ENCODE results near the gene ADRA2B.
A peak's percentile ranks its signal among the peaks of the same experiment; 100 is the strongest.
"Not testable (repeated sequence)": the region's sequence is repeated elsewhere in the genome, so short reads cannot be mapped to it uniquely, and the experiment has no call there.

The ADRA2B gene

DNA sequence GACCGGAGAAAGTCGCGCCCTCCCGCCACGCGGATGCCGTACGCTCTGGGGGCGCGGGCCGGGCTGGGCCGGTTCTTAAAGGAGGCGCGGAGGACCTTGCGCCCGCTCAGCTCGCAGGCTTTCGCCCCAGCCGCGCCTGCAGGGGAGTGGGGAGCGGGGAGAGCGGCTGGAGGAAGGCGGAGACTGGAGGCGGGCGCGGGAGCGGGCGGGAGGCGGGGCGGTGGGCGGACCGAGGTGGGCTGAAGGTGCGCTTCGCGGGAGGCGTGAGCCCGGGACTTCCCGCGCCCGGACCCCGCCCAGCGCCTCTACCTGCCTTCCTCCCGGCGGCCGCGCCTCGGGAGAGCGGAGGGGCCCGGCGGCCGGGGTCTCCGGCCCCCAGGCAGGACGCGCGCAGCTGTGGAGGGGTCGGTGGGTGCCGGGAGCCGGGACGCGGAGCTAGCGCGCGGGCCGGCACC is at the start of gene ADRA2B:
TSS of gene ADRA2B (minus strand) at position 148 of the 455 bp plus-strand sequence. CDS start 422 bp downstream, outside the sequence.
- no peak for TF ChIP-seq JUND (IDR thresholded peaks at IDR 0.05; ENCODE audit: low read depth)
- in situ Hi-C loops (cut with HindIII; ENCODE audit: low pct_unique_long_range_greater_than_20kb, low sequenced_read_pairs): no loop called here
- peak; percentile 80 to 88 for DNase-seq (ENCODE audit: low read depth in 1 of 2, low spot score in 1 of 2)

DNA sequence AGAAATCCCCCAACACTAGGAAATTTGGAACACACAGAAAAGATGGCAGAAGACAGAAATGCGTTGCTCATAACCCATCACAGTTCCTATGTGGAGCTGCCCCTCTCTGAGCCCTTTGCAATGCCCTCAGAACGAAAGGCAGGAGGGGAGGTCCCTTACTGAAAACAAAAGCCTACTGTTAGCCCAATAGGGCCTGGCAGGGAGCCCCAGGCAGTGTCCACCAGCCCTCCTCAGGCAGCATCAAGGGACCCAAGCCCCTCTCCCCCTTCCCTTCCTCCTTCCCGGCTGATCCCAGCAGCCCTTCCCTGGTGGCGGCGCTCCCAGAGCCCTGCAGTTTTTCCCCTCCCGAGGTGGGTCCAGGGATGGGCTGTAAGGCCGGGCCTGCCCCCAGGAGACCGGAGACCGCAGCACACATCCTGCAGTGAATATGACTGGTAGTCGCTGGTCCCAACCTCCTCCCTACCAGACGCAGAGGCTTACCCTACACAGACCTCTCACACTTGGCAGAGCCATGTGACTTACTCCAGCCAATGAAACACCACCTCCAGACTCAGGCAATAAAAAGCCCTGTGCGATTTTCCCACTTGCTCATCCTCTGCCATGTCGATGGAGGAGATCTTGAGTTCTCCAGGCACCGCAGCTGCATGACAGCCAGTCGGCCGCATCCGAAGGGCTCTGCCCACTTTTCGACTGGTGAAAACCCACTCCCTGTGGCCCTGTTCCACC is 48.3 kb upstream of the ADRA2B start:
- in situ Hi-C loops (cut with HindIII; ENCODE audit: low pct_unique_long_range_greater_than_20kb, low sequenced_read_pairs): no loop called here
- no peak for TF ChIP-seq JUND (IDR thresholded peaks at IDR 0.05; ENCODE audit: low read depth)
- DNase-seq (ENCODE audit: low read depth in 1 of 2, low spot score in 1 of 2): no peak

DNA sequence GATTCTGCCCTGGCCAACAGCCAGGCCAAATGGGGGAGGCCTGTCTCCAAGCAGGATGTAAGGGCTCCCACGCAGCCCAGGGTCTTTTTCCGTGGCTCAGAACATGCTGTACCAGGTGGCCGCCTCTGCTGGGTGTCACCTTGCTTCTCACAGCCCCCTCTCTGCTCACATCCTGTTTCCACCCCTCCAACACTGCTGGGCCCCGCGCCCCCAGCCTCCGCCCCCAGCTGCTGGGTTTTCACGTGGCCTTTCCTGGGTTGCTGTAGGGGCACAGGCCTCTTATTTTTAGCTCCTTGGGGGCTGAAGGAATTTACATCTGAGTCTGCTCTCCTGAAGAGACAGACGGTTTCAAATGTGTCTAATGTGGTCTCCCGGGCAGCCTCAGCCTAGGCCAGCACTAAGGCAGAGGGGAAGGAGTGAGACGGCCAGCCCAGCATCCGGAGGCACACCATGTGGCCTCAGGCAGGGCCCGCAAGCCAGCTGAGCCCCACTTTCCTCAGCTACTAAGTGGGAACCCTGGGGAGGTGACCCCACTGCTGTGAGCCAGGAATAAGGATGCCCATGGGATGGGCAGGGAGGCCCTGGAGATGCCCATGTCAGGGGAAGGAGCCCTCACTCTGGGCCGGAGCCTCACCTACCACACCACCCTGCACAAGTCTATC is 47.5 kb upstream of the ADRA2B start:
- no peak for TF ChIP-seq JUND (IDR thresholded peaks at IDR 0.05; ENCODE audit: low read depth)
- in situ Hi-C loops (cut with HindIII; ENCODE audit: low pct_unique_long_range_greater_than_20kb, low sequenced_read_pairs): no loop called here
- DNase-seq (ENCODE audit: low read depth in 1 of 2, low spot score in 1 of 2): no peak

DNA sequence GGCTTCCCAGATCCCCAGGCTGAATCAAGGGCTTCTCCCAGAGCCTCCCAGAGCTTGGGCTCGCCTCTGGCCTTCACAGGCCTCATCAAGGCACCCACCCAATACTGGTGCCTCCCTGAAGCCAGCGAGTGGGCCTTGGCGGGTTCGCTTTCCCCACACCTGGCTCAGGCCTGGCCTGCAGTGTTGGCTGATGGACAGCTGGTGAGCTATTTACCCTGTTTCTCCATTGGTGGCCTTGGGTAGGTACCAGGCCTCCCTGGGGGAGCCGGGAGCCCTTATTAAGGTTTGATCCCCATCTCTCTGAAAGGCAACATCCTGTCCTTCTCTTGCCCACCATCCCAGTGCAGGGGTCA is 47.0 kb upstream of the ADRA2B start:
- in situ Hi-C loops (cut with HindIII; ENCODE audit: low pct_unique_long_range_greater_than_20kb, low sequenced_read_pairs): no loop called here
- DNase-seq (ENCODE audit: low read depth in 1 of 2, low spot score in 1 of 2): no peak
- TF ChIP-seq JUND (IDR thresholded peaks at IDR 0.05; ENCODE audit: low read depth): no peak

DNA sequence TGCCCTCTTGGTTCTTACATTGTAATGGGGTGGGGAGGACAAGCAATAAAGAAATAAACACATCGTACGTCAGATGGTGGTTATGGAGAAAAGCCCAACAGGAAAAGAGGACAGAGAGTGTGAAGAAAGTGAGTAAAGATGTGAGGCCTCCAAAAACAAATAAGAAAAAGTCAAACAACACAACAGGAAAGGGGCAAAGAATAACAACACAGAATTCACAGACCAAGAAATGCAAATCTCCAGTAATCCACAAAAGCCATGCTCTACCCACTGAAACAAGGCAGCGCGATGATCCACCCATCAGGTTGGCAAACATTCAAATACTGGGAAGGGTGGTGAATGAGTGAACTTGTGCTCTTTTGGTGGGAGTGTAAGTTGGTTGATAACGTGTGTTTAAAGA is 45.5 kb upstream of the ADRA2B start:
- no peak for TF ChIP-seq JUND (IDR thresholded peaks at IDR 0.05; ENCODE audit: low read depth)
- no peak for DNase-seq (ENCODE audit: low read depth in 1 of 2, low spot score in 1 of 2)
- in situ Hi-C loops (cut with HindIII; ENCODE audit: low pct_unique_long_range_greater_than_20kb, low sequenced_read_pairs): no loop called here

DNA sequence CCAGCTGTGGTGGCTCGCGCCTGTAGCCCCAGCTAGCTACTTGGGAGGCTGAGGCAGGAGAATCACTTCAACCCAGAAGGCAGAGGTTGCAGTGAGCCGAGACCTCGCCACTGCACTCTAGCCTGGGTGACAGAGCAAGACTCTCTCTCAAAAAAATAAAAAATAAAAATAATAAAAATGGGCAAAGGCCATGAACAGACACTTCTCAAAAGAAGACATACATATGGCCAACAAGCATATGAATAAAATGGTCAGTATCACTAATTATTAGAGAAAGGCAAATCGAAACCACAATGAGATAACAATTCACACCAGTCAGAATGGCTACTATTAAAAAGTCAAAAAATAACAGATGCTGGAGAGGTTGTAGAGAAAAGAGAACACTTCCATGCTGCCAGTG is 44.0 kb upstream of the ADRA2B start:
- DNase-seq (ENCODE audit: low read depth in 1 of 2, low spot score in 1 of 2); in situ Hi-C loops (cut with HindIII; ENCODE audit: low pct_unique_long_range_greater_than_20kb, low sequenced_read_pairs): not testable (repeated sequence)

DNA sequence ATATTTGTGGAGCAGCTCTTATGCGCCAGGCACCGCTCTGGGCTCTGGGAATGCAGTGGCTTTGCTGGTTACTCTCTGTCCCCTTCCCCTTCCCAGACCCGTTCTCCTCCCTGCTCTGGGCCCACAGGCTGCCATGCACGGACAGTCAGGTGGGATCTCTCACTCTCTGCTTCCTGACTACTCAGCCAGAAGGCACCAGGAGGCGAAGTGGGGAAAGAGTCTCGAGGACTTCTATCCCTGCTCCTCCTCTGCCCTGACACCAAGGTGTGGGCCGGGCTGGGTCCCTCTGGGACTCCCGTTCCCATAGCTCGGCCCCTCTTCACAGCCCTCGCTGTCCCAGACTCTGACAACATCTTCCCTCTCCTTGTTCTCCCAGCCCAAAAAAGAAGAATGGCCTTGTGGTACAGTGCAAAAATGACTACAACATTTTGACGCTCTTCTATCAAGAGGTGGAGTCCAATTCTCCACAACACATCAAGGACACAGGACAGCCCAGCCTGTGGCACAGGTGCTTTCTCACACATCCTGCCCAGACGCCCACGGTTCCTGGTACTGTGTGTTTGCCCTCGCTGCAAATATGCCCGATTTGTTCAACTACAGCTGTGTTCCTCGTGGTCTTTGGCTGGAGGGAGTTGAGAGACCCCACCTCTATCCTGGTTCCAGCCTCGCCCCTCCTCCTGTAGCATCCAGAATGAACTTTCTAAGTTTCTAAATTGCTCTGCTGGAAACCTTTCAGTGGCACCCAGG is 42.9 kb upstream of the ADRA2B start:
- no peak for DNase-seq (ENCODE audit: low read depth in 1 of 2, low spot score in 1 of 2)
- TF ChIP-seq JUND (IDR thresholded peaks at IDR 0.05; ENCODE audit: low read depth): no peak
- in situ Hi-C loops (cut with HindIII; ENCODE audit: low pct_unique_long_range_greater_than_20kb, low sequenced_read_pairs): no loop called here

DNA sequence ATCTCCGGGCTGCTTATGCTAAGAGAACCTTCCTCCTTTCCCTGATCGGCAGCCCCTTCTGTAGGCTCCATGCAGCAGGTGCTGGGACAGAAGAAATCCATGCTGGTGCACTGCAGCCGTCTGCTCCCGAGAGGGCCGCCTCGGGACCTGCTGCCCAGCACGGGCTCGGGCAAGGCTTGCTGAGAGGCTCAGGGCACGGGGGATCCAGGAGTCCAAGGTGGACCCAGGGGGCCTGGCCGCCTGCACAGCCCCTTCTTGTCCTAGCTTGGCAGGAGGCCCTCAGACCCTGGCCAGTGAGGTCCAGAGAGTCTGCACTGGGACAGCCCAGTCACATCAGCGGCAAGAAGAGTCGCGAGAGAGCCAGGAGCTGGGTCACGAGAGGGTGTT is 42.2 kb upstream of the ADRA2B start:
- in situ Hi-C loops (cut with HindIII; ENCODE audit: low pct_unique_long_range_greater_than_20kb, low sequenced_read_pairs): no loop called here
- DNase-seq (ENCODE audit: low read depth in 1 of 2, low spot score in 1 of 2): no peak
- no peak for TF ChIP-seq JUND (IDR thresholded peaks at IDR 0.05; ENCODE audit: low read depth)

DNA sequence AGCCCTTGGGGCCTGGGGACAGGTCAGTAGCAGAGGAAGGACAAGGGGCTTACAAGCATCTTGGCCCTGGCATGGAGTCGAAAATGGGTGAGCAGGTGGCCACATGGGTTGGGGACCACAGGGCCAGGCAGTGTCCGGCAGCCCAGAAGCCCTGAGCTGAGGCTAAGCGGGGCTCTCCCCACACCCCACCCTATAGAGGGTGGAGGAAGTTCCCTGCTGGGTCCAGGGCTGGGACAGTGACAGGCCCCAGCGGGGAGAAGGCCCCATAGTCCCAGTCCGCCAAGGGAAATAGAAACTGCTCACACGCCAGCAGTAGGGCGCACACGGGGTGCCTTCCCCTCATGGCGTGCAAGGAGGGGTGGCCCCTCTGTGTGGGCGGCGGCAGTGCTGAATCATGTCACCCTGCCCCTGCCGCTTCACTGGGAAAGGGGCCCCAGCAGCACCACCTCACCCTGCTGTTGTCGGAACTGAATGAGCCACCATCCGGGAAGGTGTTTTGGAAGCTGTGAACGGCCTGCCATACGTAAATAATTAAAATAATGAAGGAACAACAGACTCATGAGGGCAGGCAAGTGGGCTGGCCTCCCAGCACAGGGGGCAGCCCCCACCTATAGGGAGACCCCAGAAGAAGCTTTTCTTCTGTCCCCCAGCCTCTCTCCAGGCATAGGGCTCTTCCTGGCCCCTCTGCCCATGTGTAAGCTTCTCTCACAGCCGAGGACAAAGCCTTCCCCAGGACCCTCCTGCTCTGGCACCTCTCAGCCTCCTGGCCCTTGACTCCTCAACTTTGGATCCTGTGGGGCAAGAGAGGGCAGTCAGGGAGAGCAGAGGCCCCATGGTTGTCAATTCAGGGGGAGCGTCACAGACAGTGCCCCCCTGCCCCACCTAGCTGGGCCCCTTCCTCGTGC is 41.5 kb upstream of the ADRA2B start:
- in situ Hi-C loops (cut with HindIII; ENCODE audit: low pct_unique_long_range_greater_than_20kb, low sequenced_read_pairs): no loop called here
- TF ChIP-seq JUND (IDR thresholded peaks at IDR 0.05; ENCODE audit: low read depth): no peak
- DNase-seq (ENCODE audit: low read depth in 1 of 2, low spot score in 1 of 2): no peak

DNA sequence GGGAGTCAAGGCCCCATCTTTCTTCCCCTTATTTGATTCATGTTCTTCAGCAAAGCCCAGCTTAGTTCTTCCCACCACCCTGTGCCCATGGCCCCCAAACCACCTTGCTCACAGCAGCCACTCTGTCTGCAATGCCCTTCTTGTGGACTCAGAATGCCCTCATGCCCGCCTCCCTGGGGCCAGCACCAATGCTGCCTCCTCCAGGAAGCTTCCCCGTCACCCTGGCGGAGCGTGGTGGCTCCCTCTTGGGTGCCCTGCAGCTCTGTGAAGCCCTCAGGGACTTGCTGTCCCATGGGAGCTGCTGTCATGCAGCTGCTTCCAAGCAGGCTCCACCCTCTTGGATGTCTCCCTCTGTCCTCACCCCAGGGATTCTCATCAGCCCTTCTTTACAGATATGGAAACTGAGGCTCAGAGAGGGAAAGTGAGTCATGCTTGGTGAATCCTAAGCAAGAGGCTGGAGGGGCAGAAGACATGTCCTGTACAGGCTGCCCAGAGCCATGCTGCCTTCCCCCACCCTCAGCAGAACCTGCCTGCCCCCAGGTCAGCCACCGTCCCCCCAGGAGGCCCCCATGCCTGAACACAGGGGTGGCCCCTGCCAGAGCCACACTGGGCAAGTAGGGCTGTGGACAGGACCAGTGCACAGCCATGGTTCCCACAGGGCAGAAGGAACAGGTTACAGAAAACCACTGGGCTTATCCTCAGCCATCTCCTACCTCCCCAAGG is 40.7 kb upstream of the ADRA2B start:
- DNase-seq (ENCODE audit: low read depth in 1 of 2, low spot score in 1 of 2): no peak
- no peak for TF ChIP-seq JUND (IDR thresholded peaks at IDR 0.05; ENCODE audit: low read depth)
- in situ Hi-C loops (cut with HindIII; ENCODE audit: low pct_unique_long_range_greater_than_20kb, low sequenced_read_pairs): no loop called here

DNA sequence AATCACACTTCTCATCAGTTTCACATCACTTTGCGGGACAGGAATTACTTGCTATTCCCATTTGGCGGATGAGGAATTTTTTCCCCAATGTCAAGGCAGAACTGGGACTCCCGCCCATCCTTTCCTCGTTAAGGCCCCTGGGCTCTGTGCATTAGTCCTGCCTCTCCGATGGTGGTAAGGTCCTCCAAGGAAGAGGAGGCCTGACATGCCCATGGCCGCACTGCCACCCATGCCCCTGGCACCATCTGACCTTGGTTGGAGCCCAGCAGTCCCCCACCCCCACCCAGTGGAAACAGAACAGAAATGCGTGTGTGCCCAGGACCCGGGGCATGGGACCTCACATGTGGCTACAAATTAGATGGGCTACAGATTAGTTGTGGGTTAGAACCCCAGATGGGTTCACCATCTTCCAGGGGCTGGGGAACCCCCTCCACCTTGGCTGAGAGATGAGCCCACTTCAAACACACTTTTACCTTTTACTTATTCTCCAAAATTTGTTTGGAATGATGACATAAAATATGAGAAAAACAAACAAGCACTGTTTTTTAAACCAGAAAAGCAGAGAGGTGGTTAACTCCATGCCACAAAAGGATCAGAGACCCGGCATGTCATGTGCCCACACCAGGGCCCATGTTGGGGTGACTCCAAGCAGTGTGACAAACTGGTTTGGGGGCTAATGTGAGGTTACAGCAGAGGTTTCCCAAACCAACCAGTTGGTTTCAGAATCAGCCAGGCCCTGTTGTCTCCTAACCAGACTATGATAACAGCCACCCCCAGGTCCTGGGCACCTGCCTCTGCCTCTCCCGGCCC is 39.8 kb upstream of the ADRA2B start:
- no peak for DNase-seq (ENCODE audit: low read depth in 1 of 2, low spot score in 1 of 2)
- TF ChIP-seq JUND (IDR thresholded peaks at IDR 0.05; ENCODE audit: low read depth): no peak
- in situ Hi-C loops (cut with HindIII; ENCODE audit: low pct_unique_long_range_greater_than_20kb, low sequenced_read_pairs): no loop called here

All from T47D (cell line).